CD4-positive, alpha-beta T cell treated with Interleukin-15 for 4 hours (primary cell): ENCODE data around the gene LIN28B.
"Not testable (repeated sequence)": the region's sequence is repeated elsewhere in the genome, so short reads cannot be mapped to it uniquely, and the experiment has no call there.

Experiments used
- DNase-seq: peaks from one replicate; pipeline ENCODE4 v3.0.0-alpha.2; 2020; ENCODE audit warnings: low spot score

Gene LIN28B

DNA sequence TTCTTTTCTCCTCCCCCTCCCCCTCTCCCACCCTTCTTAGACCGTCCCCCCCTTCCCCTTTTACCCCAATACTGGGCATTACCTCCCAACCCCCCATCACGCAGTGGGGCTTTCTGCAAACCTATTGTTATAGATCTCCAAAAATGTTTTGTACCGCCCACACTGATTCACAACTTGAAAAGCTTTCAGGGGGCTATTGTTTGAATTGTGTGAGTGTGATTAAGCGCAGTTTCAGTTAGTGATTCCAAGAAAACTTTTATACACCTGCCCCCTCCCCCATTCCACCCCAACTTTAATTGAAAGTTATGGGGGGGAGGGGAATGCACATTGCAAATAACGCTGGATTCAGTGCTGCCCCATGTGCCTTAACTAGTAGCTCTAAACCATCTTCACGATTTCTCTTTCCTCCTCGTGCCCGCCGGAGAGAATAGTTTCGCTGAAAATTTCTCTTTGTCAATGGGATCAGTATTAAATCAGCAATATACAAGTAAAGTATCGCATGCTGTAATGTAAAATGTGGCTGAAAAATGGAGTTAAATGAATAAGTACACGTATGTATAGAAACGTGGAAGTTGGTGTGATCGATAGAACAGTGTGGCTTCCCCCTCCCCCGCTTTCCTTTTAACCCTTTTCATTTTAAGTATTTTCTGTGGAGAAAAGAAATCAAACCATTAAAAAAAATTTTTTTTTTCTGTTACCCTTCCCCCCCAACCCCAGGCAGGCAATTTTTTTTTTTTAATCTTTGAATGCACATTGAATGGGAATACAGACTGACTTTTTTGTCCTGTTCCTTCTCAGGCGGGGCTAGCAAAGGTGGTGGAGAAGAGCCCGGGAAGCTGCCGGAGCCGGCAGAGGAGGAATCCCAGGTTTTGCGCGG lies 632 bp downstream of the LIN28B start:
- no peak for DNase-seq

DNA sequence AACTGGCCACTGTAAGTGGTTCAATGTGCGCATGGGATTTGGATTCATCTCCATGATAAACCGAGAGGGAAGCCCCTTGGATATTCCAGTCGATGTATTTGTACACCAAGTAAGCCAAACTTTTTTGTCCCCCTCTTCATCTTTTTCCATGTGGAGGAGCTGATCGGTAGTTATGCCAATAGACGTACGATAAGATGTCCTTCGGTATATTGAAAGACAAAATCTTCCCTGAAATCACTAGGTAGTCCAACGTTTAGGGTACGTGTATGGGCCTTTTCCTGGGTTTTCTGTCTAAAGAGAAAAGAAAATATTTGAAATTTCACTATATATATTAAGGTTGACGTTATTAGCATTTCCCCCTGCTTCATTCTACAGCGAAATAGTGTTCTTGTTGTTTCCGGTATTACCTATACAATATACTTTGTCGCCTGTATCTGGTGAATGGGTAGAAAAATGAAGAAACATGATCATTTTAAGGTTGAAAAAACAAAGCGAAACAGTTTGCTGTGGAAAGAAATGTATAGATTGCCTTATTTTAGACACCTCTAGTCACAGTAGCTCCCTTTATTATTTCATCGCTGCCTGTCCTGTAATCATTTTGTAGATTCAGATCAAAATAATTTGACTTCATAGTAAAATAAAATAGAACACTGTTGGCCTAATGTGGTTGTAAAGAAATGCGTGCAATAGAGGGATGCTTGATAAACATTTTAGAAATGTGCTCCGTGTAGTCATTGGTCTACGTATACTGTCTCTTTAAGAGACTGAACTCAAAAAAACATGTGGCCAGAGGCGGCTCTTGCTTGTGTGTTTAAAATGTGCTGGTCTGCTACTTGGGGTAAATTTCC lies 1.5 kb downstream of the LIN28B start:
- DNase-seq, result no peak

DNA sequence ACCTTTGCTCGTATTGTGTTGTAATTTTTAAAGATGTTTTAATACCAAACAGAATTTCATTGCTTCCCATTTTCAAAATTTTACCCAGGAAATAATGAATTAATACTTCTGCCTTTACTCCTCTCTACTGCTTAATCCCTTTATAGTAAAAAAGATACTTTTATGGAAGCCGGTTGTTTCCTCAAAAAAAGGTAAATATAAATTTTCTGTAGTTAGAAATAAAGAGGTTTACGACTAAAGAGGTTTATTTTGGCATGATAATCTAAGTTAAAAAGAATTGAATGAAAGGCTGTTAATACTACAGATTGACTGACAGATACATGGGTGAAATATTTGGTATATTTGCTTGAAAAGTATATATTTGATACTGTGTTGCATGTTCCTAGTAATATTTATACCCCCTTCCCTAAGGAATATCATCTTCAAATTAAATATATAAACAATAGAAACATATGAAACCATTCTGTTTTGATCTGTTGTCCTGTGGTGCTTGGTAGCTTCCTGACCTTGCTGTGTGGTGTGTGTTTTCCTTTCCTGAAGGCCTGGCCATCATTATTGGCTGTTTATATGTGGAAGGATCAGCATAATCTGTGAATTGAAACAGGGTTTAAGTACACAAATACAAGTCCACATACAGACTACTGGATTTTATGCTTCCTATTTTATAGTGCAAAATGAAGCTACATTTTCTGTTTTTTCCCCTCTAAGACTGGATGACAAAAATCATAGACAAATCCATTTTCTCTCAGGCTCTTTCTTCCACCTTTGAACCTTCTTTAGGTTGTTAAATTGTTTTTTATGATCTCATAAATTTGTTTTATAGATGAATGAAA lies 2.3 kb downstream of the LIN28B start:
- no peak for DNase-seq

DNA sequence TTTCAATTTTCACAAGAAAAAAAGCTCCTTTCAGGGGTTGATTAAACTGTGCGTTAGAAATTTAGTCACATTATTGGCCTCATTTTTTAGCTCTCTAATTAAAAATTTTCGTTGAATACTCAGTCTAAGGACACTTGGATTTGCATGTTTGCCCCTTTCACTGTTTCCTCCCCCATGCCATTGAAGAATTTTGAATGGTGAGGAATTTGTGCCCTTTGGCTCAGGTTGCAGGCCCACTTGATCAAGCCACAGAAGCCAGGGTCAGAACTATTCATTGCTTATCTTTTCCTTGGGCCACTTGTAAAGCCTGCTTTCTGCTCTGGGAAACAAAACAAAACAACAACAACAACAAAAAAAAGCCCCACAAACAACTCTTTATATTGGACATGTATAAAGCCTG lies 12.2 kb downstream of the LIN28B start:
- DNase-seq, result no peak

DNA sequence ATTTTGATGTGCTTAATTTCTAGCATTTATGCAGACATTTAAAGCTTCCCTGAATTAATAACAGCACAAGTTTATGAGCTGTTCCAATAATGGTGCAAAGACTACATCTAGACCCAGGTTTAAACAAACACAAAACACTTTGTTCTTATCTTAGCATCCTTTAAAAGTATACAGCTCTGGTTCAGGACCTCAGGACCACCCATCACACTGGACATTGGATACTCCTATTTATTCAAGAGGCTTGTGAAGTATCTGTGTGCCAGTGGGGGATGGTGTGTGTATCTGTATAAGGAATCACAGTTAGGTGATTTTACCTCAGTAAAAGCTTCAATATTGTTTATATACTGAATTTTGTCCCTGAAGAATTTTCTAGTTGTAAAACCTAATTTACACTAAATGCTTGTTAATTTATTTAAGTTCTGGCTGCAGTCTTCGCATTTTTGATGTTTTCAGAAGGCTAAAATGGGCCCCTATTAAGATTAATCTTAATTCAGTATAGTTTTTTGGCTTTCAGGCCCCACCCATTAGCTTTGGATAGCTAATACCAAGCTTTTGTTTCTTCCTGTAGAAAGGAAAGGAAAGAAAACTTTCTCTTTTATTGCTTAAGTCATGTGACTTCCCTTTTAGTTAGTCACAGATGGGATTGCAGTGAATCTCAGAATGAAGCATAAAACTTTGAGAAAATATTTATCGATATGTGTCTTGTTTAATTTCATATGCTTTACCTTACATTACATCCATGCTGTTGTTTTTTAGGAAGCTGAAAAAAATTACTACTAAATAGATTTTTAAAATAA lies 13.1 kb downstream of the LIN28B start:
- DNase-seq, result no peak

DNA sequence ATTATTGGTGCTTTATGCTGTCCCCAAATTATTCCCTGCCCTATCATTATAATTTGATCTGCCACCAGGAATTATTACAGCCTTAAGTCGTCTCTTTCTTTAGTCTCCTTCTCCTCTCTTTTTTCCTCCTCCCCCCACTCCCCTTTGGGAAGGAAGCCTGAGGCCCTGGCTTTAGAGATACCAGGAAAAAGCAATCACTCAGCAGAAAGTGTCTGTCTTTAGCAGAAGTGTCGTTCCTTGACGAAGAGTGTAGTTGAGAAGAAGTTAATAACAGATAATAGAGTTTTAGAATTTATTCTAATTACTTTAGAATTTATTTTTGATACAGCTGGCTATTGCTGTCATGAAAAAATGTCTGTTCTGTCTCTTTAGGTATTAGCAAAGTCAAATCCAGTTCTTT lies 16.5 kb downstream of the LIN28B start:
- no peak for DNase-seq

DNA sequence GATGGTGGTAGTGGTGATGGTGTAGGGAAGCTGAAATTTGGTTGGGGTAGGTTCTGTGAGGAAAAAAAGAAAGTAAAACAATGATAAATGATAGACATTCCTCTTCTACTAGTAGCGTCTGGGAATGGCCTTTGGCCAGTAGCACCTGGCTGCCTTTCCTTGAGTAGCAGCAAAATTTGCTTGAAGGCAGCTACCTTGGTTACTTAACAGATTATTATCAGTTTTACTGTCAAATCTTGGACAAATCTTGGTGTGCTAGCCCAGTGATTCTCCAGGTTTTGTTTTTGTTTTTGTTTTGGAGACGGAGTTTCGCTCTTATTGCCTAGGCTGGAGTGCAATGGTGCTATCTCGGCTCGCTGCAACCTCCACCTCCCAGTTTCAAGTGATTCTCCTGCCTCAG lies 26.4 kb downstream of the LIN28B start:
- no peak for DNase-seq

DNA sequence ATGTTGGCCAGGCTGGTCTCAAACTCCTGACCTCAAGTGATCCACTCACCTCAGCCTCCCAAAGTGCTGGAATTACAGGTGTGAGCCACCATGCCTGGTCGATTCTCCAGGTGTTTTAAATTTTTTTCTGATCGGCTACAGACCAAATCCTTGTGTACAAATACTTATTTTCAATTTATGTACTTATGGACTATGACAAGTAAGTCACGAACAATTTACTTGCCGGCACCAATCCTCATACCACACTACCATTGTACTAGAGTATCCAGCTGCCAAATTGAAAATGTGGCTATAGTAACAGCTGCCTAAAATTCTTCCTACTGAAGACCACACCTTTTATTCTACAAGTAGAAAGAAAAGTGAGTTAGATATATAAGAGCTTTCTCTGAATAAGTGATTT lies 26.9 kb downstream of the LIN28B start:
- DNase-seq, result no peak

DNA sequence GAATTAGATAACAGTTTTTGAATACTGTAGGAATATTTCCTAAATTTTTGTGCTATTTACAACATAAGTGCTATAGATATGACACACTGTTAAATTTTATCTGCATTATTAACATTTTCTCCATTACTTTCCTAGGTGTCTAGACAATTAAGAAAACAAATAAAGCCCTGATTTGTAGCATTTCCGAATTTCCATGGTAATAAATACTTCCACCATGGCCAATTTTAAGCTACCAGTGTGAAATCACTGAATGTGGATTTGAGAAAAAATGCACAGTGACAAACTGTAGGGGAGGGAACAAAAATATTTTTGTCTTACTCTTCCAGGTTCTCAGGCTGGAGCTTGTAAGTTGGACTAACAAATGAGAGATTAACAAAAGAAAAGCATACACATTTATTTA lies 27.9 kb downstream of the LIN28B start:
- no peak for DNase-seq

DNA sequence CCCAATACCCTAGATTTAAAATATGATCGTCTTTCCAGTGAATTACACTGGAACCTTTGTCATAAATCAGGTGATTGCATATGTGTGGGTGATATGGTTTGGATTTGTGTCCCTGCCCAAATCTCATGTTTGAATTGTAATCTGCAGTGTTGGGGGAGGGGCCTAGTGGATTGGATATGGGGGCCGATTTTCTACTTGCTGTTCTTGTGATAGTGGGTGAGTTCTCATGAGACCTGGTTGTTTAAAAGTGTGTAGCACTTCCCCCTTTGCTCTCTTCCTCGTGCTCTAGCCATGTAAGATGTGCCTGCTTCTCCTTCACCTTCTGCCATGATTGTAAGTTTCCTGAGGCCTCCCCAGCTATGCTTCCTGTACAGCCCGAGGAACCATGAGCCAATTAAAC lies 29.0 kb downstream of the LIN28B start:
- not testable (repeated sequence) for DNase-seq

DNA sequence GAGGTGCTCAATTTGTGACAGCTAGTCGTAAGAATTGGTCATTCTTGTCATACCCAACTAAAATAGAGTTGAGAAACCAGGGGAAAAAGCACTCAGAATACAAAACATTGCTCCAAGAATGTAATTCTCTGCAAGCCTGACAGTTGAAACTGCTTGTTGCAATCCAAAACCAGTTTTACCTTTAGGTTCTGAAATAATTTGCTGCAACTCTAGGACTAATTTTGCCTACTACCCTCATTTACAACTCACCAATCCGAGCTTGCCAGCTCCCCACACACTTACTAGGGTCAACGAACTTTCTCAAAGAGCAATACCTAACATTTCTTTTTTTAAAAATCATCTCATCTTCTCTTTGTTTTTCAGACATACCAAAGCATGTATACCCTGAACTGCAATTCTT lies 29.7 kb downstream of the LIN28B start:
- no peak for DNase-seq

DNA sequence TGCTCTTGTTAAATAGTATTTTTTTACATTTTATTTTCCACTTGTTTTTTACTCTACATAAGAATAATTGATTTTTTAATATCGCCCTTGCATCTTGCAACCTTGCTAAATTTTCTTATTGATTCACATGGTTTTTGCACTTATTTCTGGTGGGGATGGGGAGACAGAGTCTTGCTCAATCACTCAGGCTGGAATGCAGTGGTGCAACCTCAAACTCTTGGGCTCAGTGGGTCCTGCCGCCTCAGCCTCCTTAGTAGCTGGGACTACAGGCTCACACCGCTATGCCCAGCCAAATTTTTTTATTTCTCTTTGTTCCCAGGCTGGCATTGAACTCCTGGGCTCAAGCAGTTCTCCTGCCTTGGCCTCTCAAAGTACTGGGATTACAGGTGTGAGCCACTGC lies 30.3 kb downstream of the LIN28B start:
- no peak for DNase-seq

DNA sequence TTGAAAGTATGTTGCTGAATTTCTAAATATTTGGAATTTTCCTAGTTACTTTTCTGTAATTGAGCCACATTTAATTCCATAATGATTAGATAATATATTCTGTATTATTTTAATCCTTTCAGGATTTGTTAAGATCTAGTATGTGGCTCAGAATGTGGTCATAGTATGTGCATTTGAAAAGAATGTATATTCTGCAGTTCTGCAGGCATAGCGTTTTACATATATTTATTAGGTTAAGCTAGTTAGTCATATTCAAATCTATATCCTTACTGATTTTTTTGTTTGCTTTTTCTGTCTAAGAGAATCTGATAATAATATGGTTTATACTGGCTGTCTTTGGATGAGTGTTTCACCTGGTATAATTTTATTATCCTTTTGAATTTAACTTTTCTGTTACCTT lies 33.2 kb downstream of the LIN28B start:
- no peak for DNase-seq

DNA sequence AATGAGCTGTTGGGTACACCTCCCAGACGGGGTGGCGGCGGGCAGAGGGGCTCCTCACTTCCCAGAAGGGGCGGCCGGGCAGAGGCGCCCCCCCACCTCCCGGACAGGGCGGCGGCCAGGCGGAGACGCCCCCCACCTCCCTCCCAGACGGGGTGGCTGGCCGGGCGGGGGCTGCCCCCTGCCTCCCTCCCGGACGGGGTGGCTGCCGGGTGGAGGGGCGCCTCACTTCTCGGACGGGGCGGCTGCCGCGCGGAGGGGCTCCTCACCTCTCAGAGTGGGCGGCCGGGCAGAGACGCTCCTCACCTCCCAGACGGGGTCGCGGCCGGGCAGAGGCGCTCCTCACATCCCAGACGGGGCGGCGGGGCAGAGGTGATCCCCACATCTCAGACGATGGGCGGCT lies 34.2 kb downstream of the LIN28B start:
- DNase-seq, result not testable (repeated sequence)

DNA sequence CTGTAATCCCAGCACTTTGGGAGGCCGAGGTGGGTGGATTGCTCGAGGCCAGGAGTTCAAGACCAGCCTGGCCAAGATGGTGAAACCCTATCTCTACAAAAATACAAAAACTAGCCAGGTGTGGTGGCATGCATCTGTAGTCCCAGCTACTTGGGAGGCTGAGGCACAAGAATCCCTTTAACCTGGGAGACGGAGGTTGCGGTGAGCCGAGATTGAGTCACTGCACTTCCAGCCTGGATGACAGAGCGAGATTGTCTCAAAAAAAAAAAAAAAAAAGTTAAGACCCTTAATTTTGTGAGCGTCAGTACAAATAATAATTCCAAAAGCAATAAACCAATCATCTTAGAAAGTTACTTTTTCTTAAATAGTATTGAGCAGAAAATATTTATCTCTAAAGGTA lies 36.7 kb downstream of the LIN28B start:
- DNase-seq, result not testable (repeated sequence)

DNA sequence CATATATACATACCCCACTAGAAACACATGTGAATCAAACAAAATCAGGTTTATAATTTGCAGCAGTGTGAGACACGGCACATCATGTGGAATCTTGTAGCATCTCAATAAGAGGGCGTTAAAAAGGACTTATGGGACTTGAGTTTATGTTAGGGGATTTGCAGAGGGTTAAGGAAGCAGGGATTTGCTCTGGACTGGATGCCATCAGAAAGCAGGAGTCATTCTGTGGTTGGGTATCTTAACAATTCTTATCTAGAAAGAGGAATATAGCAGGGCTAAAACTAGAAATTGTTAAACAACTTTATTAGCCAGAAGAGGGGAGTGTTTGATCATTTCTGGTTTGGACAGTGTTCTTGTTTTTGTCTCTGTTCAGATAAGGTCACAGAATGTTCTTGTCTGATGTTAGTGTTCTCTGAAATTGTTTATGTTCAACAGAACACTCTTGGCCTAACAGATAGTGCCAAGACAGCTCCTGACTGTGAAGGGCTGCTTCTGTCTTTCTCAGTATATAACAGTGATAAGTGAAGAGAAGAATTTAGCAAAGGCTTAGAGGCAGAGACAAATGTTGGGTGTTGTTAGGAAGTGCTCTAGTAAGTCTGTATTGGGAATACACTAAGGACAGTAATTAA lies 39.2 kb downstream of the LIN28B start:
- no peak for DNase-seq

DNA sequence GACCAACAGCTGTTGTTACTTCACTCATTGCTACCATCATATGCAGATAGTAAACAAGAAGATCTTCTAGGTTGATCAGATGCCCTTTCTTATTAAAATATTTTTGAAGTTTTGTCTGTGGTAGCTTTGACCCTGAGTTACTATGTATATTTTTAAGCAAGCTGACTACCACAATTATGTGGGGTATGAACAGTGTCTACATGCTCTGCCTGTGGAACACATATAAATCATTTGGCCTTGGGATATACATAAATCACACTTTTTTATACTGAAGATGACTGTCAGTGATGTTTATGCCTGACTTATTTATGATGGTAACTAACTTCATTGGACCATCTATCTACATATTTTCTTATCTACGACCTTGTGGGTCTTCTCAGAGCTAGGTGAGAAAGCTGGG lies 44.2 kb downstream of the LIN28B start:
- no peak for DNase-seq

DNA sequence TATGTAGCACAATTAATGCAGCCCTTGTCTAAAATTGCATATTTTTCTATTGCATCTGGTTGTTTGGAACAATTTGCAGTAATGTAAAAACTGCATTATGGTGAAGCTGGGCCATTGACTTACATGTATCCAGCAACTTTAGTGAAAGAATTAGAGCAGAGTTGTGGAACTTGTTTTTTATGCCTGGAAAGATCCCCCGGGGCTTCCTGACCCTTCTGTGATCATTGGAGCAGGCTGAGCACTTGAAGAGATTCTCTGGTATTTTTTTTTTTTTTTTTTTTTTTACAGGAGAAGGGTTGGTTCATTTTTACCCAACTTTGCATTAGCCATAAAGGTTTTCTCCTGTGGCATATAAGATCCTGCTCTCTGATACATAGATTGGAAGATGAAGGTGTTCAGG lies 45.0 kb downstream of the LIN28B start:
- DNase-seq, result no peak

DNA sequence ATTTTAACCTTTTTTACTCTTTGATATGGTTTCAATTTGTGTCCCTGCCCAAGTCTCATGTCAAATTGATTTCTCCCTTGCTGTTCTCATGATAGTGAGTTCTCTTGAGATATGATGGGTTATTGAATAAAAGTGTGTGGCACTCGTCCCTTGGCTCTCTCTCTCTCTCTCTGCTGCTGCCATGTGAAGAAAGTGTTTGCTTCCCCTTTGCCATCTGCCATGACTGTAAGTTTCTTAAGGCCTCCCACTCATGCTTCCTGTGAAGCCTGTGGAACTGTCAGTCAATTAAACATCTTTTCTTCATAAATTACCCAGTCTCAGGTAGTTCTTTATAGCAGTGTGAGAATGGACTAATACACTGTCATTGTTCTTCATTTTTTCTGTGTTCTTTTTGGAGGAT lies 48.5 kb downstream of the LIN28B start:
- no peak for DNase-seq

DNA sequence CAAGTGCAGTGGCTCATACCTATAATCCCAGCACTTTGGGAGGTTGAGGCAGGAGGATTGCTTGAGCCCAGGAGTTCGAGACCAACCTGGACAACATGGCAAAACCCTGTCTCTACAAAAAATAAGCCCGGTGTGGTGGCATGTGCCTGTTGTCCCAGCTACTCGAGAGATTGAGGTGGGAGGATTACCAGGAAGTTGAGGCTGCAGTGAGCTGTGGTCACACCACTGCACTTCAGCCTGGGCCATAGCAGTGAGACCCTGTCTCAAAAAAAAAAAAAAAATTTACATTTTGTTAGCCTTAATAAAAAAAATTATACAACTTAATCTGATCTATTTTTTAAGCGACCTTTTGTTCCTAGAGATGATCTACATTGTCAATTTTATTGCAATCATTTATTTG lies 56.6 kb downstream of the LIN28B start:
- not testable (repeated sequence) for DNase-seq

DNA sequence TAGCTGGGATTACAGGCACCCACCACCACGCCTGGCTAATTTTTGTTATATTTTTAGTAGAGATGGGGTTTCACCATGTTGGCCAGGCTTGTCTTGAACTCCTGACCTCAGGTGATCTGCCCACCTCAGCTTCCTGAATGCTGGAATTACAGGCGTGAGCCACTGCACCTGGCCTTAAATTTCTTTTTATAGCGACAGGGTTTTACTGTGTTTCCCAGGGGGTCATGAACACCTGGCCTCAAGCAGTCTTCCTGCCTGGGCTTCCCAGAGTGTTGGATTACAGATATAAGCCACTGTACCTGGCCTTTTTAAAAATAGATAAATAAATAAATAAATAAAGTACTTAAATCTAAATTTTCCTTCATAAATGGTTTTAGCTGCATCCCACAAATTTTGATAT lies 57.5 kb downstream of the LIN28B start:
- DNase-seq, result no peak
